Keratinocyte (primary cell): Measurements from ENCODE around the gene FHAD1. TPM values are rescaled to one million over a fixed set of nuclear protein-coding genes. Genes with fewer than 3 reads are reported as not detected.

Experiments used
- DNase-seq: peaks from one replicate; pipeline ENCODE4 v3.0.0-alpha.2; 2011; ENCODE audit warnings: low read depth, missing footprints, low spot score
- FAIRE-seq: peaks from 2 replicates; lab custom pipeline; 2011; peaks lifted over from hg19 to GRCh38; lab: Jason Lieb, UNC
- H2AFZ ChIP-seq: 2 replicates; pipeline ENCODE4 v1.6.0; 2012; ENCODE audit warnings: low read length, control low read depth, inconsistent platforms; ENCODE audit not compliant: control insufficient read depth
- H3K27ac ChIP-seq: 2 replicates; pipeline ENCODE4 v1.5.1; 2011; ENCODE audit warnings: low read length; ENCODE audit not compliant: control insufficient read depth, insufficient read depth
- H3K27me3 ChIP-seq: 3 replicates; pipeline ENCODE4 v1.6.0; 2011; ENCODE audit warnings: low read length; ENCODE audit not compliant: control insufficient read depth, insufficient read depth; ENCODE audit errors: extremely low read depth
- H3K36me3 ChIP-seq, 2 experiments: 2 replicates in 1 of 2; 3 replicates in 1 of 2; pipeline ENCODE4 v1.5.1; 2011; ENCODE audit warnings: low read length in 2 of 2, mild to moderate bottlenecking in 1 of 2; ENCODE audit not compliant: control insufficient read depth in 2 of 2, insufficient read depth in 2 of 2; ENCODE audit errors: extremely low read depth in 1 of 2
- H3K4me1 ChIP-seq: 3 replicates; pipeline ENCODE4 v1.5.1; 2011; ENCODE audit warnings: low read length; ENCODE audit not compliant: control insufficient read depth, insufficient read depth; ENCODE audit errors: extremely low read depth
- H3K4me2 ChIP-seq: 3 replicates; pipeline ENCODE4 v1.6.0; 2011; ENCODE audit warnings: low read depth, low read length; ENCODE audit not compliant: control insufficient read depth, insufficient read depth; ENCODE audit errors: extremely low read depth
- H3K4me3 ChIP-seq, 3 experiments: fragments of 200-600 bp in 1 of 3; sonication (generic) in 1 of 3; 2 replicates in 2 of 3; 3 replicates in 1 of 3; pipeline ENCODE4 v1.5.1; 2011 to 2016; ENCODE audit warnings: low read length in 3 of 3, mild to moderate bottlenecking in 3 of 3, control low read depth in 2 of 3, inconsistent platforms in 1 of 3, low read depth in 1 of 3, mixed read lengths in 1 of 3, mixed run types in 1 of 3, moderate library complexity in 1 of 3; ENCODE audit not compliant: control insufficient read depth in 2 of 3, insufficient read depth in 2 of 3; ENCODE audit errors: extremely low read depth in 1 of 3
- H3K79me2 ChIP-seq: 2 replicates; pipeline ENCODE4 v1.6.0; 2012; ENCODE audit warnings: low read length; ENCODE audit not compliant: control insufficient read depth, insufficient read depth
- H3K9ac ChIP-seq: 3 replicates; pipeline ENCODE4 v1.6.0; 2011; ENCODE audit warnings: low read length; ENCODE audit not compliant: control insufficient read depth, insufficient read depth; ENCODE audit errors: extremely low read depth
- H3K9me1 ChIP-seq: 3 replicates; pipeline ENCODE4 v1.6.0; 2011; ENCODE audit warnings: low read length; ENCODE audit not compliant: control insufficient read depth, insufficient read depth; ENCODE audit errors: extremely low read depth
- H3K9me3 ChIP-seq: 2 replicates; pipeline ENCODE4 v1.5.1; 2012; ENCODE audit warnings: low read depth, low read length; ENCODE audit not compliant: control insufficient read depth
- H4K20me1 ChIP-seq: 3 replicates; pipeline ENCODE4 v1.6.0; 2011; ENCODE audit warnings: low read length; ENCODE audit not compliant: control insufficient read depth, insufficient read depth; ENCODE audit errors: extremely low read depth
- CTCF ChIP-seq, 3 experiments: IDR thresholded peaks in 1 of 3; conservative IDR thresholded peaks in 1 of 3; optimal IDR thresholded peaks in 1 of 3; 2 replicates in 2 of 3; 3 replicates in 1 of 3; pipeline versions ENCODE3 to v1.5.1; 2011; ENCODE audit warnings: low read length in 3 of 3, mild to moderate bottlenecking in 3 of 3, moderate library complexity in 2 of 3, control low read depth in 1 of 3, inconsistent platforms in 1 of 3; ENCODE audit not compliant: insufficient read depth in 2 of 3; ENCODE audit errors: extremely low read depth in 1 of 3
- EZH2 ChIP-seq: IDR thresholded peaks from one replicate; pipeline ENCODE4 v1.6.1; 2012; ENCODE audit warnings: inconsistent platforms, mild to moderate bottlenecking, low read length, moderate library complexity
- dilution Hi-C: fragments of 300-500 bp; cut with MboI; formaldehyde crosslinking; loops from one replicate; pipeline ENCODE4 v1.7.0; 2020; ENCODE audit warnings: low sequenced_read_pairs; ENCODE audit not compliant: extremely low pct_ligation_motif_present
- polyA plus RNA-seq, 5 experiments: library from polyadenylated mRNA; depleted of rRNA in 3 of 5; stranded (reverse) in 3 of 5; stranded (forward) in 1 of 5; unstranded in 1 of 5; fragments of >200 nt; gene quantifications; 1 replicate in 1 of 5; 2 replicates in 3 of 5; 3 replicates in 1 of 5; pipeline versions ENCODE4 v1.2.1 to v1.2.3, GENCODE V29; 2011 to 2012; ENCODE audit warnings: missing spikeins in 2 of 5, low read depth in 1 of 5, low replicate concordance in 1 of 5

The FHAD1 gene
- polyA plus RNA-seq, 1 donor (not counting 4 experiments of a cell fraction or from before 2014, with no cell fraction given), result 0.09 TPM

GRCh38 chr1:15412175-15412800, 165.3 kb downstream of the FHAD1 start:
- peaks cover 40% of the 10 kb centered on the region for H3K4me1 ChIP-seq
- peak overlapping the region in 2 of 3 experiments; percentile 90 for H3K4me3 ChIP-seq
- DNase-seq (no peak), FAIRE-seq (no peak)
- no peak overlapping the region for H3K27ac ChIP-seq
- peaks cover 4 to 13% of the 10 kb centered on the region in 2 experiments for H3K36me3 ChIP-seq
- H3K79me2 ChIP-seq, result peaks cover 61% of the 10 kb centered on the region
- dilution Hi-C loops, result loop anchor here (10.0 kb wide), 1 partner anchor 77 kb away; no protein-coding TSS in a partner anchor
- no peak overlapping the region for H2AFZ ChIP-seq
- H3K9ac ChIP-seq, result no peak overlapping the region
- TF ChIP-seq CTCF (optimal IDR thresholded peaks at IDR 0.05 in 1 of 3, IDR thresholded peaks at IDR 0.05 in 1 of 3, conservative IDR thresholded peaks at IDR 0.05 in 1 of 3; ENCODE audit: extremely low read depth in 1 of 3, insufficient read depth in 2 of 3, low read length in 3 of 3), result no peak
- TF ChIP-seq EZH2, result no peak
- peak overlapping the region; percentile 84 for H3K4me2 ChIP-seq
- peaks cover 2% of the 10 kb centered on the region for H3K9me1 ChIP-seq
- no peaks in the 10 kb centered on the region for H3K27me3 ChIP-seq
- H3K9me3 ChIP-seq, result no peaks in the 10 kb centered on the region
- H4K20me1 ChIP-seq, result peaks cover 7% of the 10 kb centered on the region

- no peak overlapping the region for H3K27ac ChIP-seq
- H3K4me3 ChIP-seq, result no peak overlapping the region
- no peak for TF ChIP-seq CTCF (optimal IDR thresholded peaks at IDR 0.05 in 1 of 3, IDR thresholded peaks at IDR 0.05 in 1 of 3, conservative IDR thresholded peaks at IDR 0.05 in 1 of 3; ENCODE audit: extremely low read depth in 1 of 3, insufficient read depth in 2 of 3, low read length in 3 of 3)
- TF ChIP-seq EZH2, result no peak
- dilution Hi-C loops, result loop anchor here (10.0 kb wide), 1 partner anchor 78 kb away; no protein-coding TSS in a partner anchor
- peaks cover 7% of the 10 kb centered on the region for H4K20me1 ChIP-seq
- H3K4me1 ChIP-seq, result peaks cover 43% of the 10 kb centered on the region
- H3K4me2 ChIP-seq, result no peak overlapping the region
- no peak overlapping the region for H3K9ac ChIP-seq
- peaks cover 2% of the 10 kb centered on the region for H3K9me1 ChIP-seq
- no peaks in the 10 kb centered on the region for H3K9me3 ChIP-seq
- H3K27me3 ChIP-seq, result no peaks in the 10 kb centered on the region
- H2AFZ ChIP-seq, result no peak overlapping the region
- H3K79me2 ChIP-seq, result peaks cover 63% of the 10 kb centered on the region
- FAIRE-seq, result no peak
- H3K36me3 ChIP-seq, result peaks cover 4 to 13% of the 10 kb centered on the region in 2 experiments
- no peak for DNase-seq
Measured at GRCh38 chr1:15412843-15413242, 165.8 kb downstream of the FHAD1 start.
